Measurements from ENCODE around the gene PRR29.

DNA sequence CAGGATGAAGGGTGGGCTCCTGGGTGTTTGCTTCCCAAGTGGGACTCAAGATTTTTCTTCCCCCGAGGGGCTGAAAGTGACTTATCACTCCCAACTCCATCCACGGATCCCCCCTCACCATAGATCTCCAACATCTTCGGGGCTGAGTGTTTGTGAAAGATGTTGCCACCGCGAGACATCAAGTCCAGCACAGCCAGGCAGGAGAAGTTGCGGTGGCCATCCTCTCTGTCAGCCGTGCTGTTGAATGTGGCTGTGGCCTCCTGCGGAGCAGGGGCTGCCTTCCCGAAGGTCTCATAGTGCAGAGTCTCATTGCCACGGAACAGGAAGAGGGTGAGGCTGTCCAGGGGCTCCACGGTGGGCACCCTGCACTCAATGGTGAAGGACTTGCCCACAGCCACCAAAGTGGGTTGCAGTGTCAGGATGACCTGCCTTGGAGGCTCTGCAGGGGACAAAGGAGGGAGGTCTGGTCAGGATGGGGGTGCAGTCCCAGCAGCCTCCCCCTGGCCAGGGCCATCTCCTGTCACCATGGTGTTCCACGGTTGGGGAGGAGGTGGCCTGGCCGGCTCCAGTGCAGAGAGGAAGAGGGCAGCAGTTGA lies 5.5 kb downstream of the PRR29 start:
- TF ChIP-seq, protein P1, sequence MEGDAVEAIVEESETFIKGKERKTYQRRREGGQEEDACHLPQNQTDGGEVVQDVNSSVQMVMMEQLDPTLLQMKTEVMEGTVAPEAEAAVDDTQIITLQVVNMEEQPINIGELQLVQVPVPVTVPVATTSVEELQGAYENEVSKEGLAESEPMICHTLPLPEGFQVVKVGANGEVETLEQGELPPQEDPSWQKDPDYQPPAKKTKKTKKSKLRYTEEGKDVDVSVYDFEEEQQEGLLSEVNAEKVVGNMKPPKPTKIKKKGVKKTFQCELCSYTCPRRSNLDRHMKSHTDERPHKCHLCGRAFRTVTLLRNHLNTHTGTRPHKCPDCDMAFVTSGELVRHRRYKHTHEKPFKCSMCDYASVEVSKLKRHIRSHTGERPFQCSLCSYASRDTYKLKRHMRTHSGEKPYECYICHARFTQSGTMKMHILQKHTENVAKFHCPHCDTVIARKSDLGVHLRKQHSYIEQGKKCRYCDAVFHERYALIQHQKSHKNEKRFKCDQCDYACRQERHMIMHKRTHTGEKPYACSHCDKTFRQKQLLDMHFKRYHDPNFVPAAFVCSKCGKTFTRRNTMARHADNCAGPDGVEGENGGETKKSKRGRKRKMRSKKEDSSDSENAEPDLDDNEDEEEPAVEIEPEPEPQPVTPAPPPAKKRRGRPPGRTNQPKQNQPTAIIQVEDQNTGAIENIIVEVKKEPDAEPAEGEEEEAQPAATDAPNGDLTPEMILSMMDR (conservative IDR thresholded peaks at IDR 0.05 in 1 of 2, IDR thresholded peaks at IDR 0.05 in 1 of 2; ENCODE audit: extremely low read depth in 1 of 2, insufficient read depth in 1 of 2, low read depth in 1 of 2, low read length in 2 of 2): no peak
- no peak for TF ChIP-seq EZH2 (IDR thresholded peaks at IDR 0.05; ENCODE audit: borderline replicate concordance, low read length)
